Left cardiac atrium (tissue), 4 donors: ENCODE data around the gene ACAD10. TPM values are rescaled to one million over a fixed set of nuclear protein-coding genes. Genes with fewer than 3 reads are reported as not detected.
"Not testable (repeated sequence)": the region's sequence is repeated elsewhere in the genome, so short reads cannot be mapped to it uniquely, and the experiment has no call there.

Experiments used
- ATAC-seq, 2 donors: fragments of 200-7000 bp; cut with Tn5 transposase; one replicate each; pipeline ENCODE4 v1.9.1; 2020; ENCODE audit warnings: mild to moderate bottlenecking in 2 of 2, moderate library complexity in 2 of 2
- DNase-seq: peaks from one replicate; pipeline ENCODE4 v3.0.0-alpha.2; 2020
- intact Hi-C, 2 donors: fragments of 100-400 bp; cut with DNase I; formaldehyde crosslinking; loops; one replicate each; pipeline versions ENCODE4 v1.14.1 to v1.15.1; 2022 to 2023
- total RNA-seq, 2 donors: library from RNA; stranded (reverse); fragmentation: NEBNext Ultra II Directional; extraction: Animal tissue kit (Norgen Biotek cat#: 25700); gene quantifications; one replicate each; pipeline ENCODE4 v1.2.1, GENCODE V29; 2021
- donor health status: DM: no; HTN: yes; CAD: no.
- donor health status: DM: no; HTN: yes; CAD: no; lungs with severe emphysema.
- donor health status: DM: yes; HTN: yes; CAD: no.
- donor health status: Dilated cardiomyopathy.

Gene ACAD10
- total RNA-seq, 2 donors from 2014 or later = 17.7 to 23.7 TPM

GRCh38 chr12:111739524-111739923 lies 53.7 kb downstream of the ACAD10 start:
- DNase-seq, ATAC-seq, intact Hi-C loops: not testable (repeated sequence)

- ATAC-seq = peak; percentile 23 to 68
Observed at GRCh38 chr12:111741235-111741812, 55.5 kb downstream of the ACAD10 start.

GRCh38 chr12:111745211-111745610 lies 59.4 kb downstream of the ACAD10 start:
- DNase-seq = no peak
- intact Hi-C loops = no loop called here
- ATAC-seq = no peak

More at GRCh38 chr12:111741235-111741812, 55.5 kb downstream of the ACAD10 start:
- no peak for DNase-seq
- intact Hi-C loops = no loop called here

- intact Hi-C loops = no loop called here
- DNase-seq (no peak), ATAC-seq (peak in 1 of 2 donors; percentile 20)
Observed at GRCh38 chr12:111747333-111747732, 61.5 kb downstream of the ACAD10 start.

- DNase-seq (peak; percentile 37), ATAC-seq (peak; percentile 37 to 39)
- intact Hi-C loops = no loop called here
Observed at GRCh38 chr12:111748151-111748672, 62.4 kb downstream of the ACAD10 start.

- DNase-seq (no peak), ATAC-seq (peak in 1 of 2 donors; percentile 18)
- intact Hi-C loops = no loop called here
Observed at GRCh38 chr12:111748867-111749266, 63.0 kb downstream of the ACAD10 start.

- intact Hi-C loops = no loop called here
- no peak for ATAC-seq
Observed at GRCh38 chr12:111749391-111749790, 63.5 kb downstream of the ACAD10 start.

GRCh38 chr12:111753144-111753881 lies 67.5 kb downstream of the ACAD10 start:
- intact Hi-C loops = loop anchor here in 1 of 2 donors (2.0 to 5.0 kb wide), 2 partner anchors 34 to 59 kb away; no protein-coding TSS in a partner anchor
- ATAC-seq (peak; percentile 80 to 83), DNase-seq (peak; percentile 77)

More at GRCh38 chr12:111749391-111749790, 63.5 kb downstream of the ACAD10 start:
- no peak for DNase-seq

GRCh38 chr12:111754671-111755070 lies 68.8 kb downstream of the ACAD10 start:
- peak; percentile 51 to 56 for ATAC-seq
- intact Hi-C loops = loop anchor here (5.0 kb wide), 2 partner anchors 33 to 58 kb away; no protein-coding TSS in a partner anchor
- DNase-seq = peak; percentile 60

GRCh38 chr12:111756196-111756595 lies 70.3 kb downstream of the ACAD10 start:
- intact Hi-C loops = loop anchor here in 1 of 2 donors (5.0 kb wide), 1 partner anchor 56 kb away; no protein-coding TSS in a partner anchor
- ATAC-seq (no peak), DNase-seq (no peak)

- ATAC-seq = no peak
- no peak for DNase-seq
- intact Hi-C loops = loop anchor here in 1 of 2 donors (5.0 kb wide), 1 partner anchor 56 kb away; no protein-coding TSS in a partner anchor
Observed at GRCh38 chr12:111756681-111757080, 70.8 kb downstream of the ACAD10 start.

- DNase-seq = peak; percentile 66
- intact Hi-C loops = loop anchor here in 1 of 2 donors (5.0 kb wide), 1 partner anchor 55 kb away; no protein-coding TSS in a partner anchor
- peak; percentile 33 to 47 for ATAC-seq
Observed at GRCh38 chr12:111757361-111758119, 71.7 kb downstream of the ACAD10 start.

- ATAC-seq (peak; percentile 51 to 55), DNase-seq (peak; percentile 64)
- intact Hi-C loops = loop anchor here in 1 of 2 donors (5.0 kb wide), 1 partner anchor 54 kb away; no protein-coding TSS in a partner anchor
Observed at GRCh38 chr12:111758120-111758561, 72.3 kb downstream of the ACAD10 start.

- no peak for ATAC-seq
Observed at GRCh38 chr12:111759271-111759670, 73.4 kb downstream of the ACAD10 start.

GRCh38 chr12:111759991-111760390 lies 74.1 kb downstream of the ACAD10 start:
- intact Hi-C loops = loop anchor here in 1 of 2 donors (5.0 kb wide), 1 partner anchor 52 kb away; no protein-coding TSS in a partner anchor
- ATAC-seq (no peak), DNase-seq (no peak)

More at GRCh38 chr12:111759271-111759670, 73.4 kb downstream of the ACAD10 start:
- intact Hi-C loops = loop anchor here in 1 of 2 donors (5.0 kb wide), 1 partner anchor 53 kb away; no protein-coding TSS in a partner anchor
- DNase-seq = no peak

- intact Hi-C loops = no loop called here
- DNase-seq (no peak), ATAC-seq (no peak)
Observed at GRCh38 chr12:111761099-111761498, 75.2 kb downstream of the ACAD10 start.

GRCh38 chr12:111761706-111762105 lies 75.9 kb downstream of the ACAD10 start:
- ATAC-seq = no peak
- no peak for DNase-seq
- intact Hi-C loops = no loop called here

- intact Hi-C loops, ATAC-seq, DNase-seq: not testable (repeated sequence)
Observed at GRCh38 chr12:111763552-111763951, 77.7 kb downstream of the ACAD10 start.
